Measurements from ENCODE around the gene MET.

DNA sequence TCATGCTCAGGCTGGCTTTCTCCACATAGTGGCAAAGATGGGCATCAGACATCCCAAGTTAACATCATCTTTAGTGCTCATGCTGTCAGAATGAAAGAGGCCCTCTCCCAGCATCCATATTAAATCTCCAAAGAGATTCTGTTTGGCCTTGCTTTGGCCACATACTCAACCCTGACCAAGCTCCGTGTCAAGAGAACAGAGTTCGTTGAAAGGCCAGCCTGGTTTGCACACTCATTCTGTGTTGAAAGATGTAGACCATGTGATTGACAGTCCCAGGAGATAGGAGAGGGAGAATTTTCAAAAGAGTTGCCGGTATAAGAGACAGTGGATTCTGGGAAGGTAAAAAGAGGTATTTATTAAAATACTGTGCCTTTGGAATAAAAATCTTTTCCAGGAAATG lies 19.7 kb downstream of the MET start:
- TF ChIP-seq, protein P1, sequence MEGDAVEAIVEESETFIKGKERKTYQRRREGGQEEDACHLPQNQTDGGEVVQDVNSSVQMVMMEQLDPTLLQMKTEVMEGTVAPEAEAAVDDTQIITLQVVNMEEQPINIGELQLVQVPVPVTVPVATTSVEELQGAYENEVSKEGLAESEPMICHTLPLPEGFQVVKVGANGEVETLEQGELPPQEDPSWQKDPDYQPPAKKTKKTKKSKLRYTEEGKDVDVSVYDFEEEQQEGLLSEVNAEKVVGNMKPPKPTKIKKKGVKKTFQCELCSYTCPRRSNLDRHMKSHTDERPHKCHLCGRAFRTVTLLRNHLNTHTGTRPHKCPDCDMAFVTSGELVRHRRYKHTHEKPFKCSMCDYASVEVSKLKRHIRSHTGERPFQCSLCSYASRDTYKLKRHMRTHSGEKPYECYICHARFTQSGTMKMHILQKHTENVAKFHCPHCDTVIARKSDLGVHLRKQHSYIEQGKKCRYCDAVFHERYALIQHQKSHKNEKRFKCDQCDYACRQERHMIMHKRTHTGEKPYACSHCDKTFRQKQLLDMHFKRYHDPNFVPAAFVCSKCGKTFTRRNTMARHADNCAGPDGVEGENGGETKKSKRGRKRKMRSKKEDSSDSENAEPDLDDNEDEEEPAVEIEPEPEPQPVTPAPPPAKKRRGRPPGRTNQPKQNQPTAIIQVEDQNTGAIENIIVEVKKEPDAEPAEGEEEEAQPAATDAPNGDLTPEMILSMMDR (IDR thresholded peaks at IDR 0.05 in 2 of 3, conservative IDR thresholded peaks at IDR 0.05 in 1 of 3; ENCODE audit: borderline replicate concordance in 1 of 3, insufficient read depth in 1 of 3, low read depth in 2 of 3, low read length in 2 of 3), result no peak
- TF ChIP-seq POLR2A (IDR thresholded peaks at IDR 0.05; ENCODE audit: borderline replicate concordance, extremely low read depth, insufficient read depth, insufficient read length) (no peak), YY1 (IDR thresholded peaks at IDR 0.05; ENCODE audit: extremely low read depth, insufficient replicate concordance, low read depth, low read length) (peak; percentile 11), EZH2 (IDR thresholded peaks at IDR 0.05) (no peak), RAD21 (IDR thresholded peaks at IDR 0.05; ENCODE audit: low read depth) (0 out of 2 replicates have a peak, but pooled peaks have one; percentile 3), CBX3 (IDR thresholded peaks at IDR 0.05; ENCODE audit: low read depth) (0 out of 2 replicates have a peak, but pooled peaks have one; percentile 43)
- TF ChIP-seq, protein P2, sequence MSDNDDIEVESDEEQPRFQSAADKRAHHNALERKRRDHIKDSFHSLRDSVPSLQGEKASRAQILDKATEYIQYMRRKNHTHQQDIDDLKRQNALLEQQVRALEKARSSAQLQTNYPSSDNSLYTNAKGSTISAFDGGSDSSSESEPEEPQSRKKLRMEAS (IDR thresholded peaks at IDR 0.05), result peak; percentile 73; the same call in 1 of the 2 replicates

All from HCT116 (cell line).